Measurements from ENCODE around the gene ETF1.

Gene ETF1

GRCh38 chr5:138459311-138459933, 83.6 kb downstream of the ETF1 start:
- peak; percentile 58 for DNase-seq

GRCh38 chr5:138458856-138459255, 84.2 kb downstream of the ETF1 start:
- peak; percentile 49 for DNase-seq

GRCh38 chr5:138458384-138458783, 84.7 kb downstream of the ETF1 start:
- DNase-seq = peak; percentile 50

GRCh38 chr5:138457531-138458275, 85.3 kb downstream of the ETF1 start:
- peak; percentile 55 for DNase-seq

All from islet precursor cell (in vitro differentiated cells).